Measurements from ENCODE around the gene SNCB.
A peak's percentile ranks its signal among the peaks of the same experiment; 100 is the strongest.

Gene SNCB

DNA sequence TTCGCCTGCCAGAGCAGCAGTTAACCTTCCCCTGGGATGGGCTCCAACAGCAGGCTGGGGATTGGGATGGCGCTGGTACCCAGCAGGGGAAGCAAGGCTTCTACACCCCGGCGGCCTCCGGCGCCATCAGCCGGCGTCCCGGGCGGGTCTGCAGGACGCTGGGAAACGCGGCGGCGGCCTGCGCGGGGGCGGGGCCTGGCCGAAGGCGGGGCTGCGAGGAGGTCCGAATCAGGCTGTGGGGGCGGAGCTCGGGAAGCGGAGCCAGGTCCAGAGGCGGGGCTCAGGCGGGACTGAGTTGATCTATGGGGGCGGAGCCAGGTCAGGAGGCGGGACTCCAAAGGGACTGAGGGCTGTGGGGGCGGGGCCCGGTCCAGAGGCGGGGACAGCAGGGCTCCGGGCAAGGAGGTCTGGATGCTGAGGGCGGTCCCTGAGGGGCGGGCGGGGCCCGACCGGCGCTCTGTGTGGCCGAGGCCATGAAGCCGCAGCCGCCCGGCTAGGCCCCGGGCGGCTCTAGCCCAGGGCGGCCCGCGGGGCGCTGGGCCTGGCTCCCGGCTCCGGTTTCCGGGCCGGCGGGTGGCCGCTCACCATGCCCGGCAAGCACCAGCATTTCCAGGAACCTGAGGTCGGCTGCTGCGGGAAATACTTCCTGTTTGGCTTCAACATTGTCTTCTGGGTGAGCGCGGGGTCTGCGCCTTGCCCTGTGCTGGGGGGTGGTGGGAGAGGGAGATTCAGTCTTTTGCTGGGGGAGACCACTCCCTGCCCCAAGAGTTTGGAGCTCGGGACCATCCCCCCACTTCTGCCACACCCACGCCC lies 16.9 kb upstream of the SNCB start, which contains the start of gene TSPAN17:
Gene TSPAN17 (plus strand): TSS at position 455 of the 813 bp plus-strand sequence. CDS start 132 bp downstream, at position 587.
- DNase-seq (ENCODE audit: low read depth, low spot score): peak; percentile 93
- peak within 1 kb of the TSS; percentile 67 for H3K4me3 ChIP-seq (ENCODE audit: low read length)

DNA sequence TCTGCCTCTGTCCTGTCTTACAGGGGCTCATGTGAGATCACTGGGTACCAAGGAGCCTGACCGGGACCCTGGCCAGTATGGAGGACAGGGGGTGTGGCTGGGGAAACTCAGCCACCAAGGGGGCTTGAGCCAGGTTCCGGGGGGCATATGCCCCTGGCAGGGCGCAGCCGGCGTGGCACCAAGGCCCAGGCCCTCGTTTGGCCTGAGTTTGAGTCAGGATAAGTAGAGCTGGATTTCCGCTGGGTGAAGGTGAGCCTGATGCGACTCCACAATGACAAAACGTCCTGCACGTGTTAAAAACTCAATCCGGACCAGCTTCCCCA lies 16.3 kb upstream of the SNCB start:
- DNase-seq (ENCODE audit: low read depth, low spot score): no peak
- peak overlapping the region; percentile 67 for H3K4me3 ChIP-seq (ENCODE audit: low read length)

DNA sequence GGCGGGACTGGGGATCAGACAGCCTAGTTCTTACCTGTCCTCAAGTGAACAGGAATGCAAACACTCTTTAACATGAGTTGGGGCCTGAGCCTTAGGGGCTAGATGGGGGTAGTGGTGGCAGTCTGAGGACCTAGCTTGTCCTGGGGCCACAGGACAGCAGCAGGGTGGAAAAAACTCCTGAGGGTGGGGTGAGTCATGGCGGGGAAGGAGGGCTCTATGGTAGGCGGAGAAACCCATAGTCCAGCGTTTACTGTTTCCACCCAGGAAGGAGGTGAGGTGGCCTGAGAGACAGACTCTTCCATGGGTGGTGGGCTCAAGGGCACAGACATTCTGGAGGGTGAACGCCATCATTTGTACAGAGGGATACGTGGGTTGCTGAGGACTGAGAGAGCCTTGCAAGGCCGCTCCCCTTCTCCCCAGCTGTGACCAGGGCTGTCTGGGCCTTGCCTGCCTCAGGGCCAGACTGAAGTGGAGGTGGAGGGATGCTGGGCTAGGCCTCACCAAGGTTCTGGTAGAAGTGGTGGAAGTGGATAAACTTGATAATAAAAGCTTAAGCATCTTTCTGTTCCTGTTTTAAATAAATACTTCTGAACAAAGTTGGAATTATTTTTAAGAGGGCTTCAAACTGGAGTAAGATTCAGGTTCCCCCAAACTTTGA lies 15.8 kb upstream of the SNCB start:
- peak overlapping the region; percentile 67 for H3K4me3 ChIP-seq (ENCODE audit: low read length)
- no peak for DNase-seq (ENCODE audit: low read depth, low spot score)

- H3K4me3 ChIP-seq (ENCODE audit: low read length): no peak overlapping the region
- DNase-seq (ENCODE audit: low read depth, low spot score): no peak
Observed at GRCh38 chr5:176644878-176645670, 14.7 kb upstream of the SNCB start.

DNA sequence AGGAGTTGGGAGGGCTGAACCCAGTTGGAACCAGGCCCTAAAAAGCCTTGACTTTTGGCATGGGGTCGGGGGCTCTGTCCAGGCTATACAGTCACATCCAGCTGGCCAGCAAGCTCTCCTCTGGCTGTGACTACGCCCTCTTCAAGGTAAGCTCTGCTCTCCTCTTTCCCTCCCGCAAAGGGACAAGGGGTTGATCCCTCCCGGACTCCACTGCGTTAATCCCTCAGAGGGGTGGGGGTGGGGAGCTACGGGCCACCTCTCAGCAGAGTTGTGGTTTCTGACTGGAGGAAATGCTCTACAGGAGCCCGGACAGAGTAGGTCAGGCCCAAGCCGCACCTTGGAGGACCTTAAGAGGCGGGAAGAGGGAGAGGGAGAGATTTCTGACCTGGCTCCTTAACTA lies 14.0 kb upstream of the SNCB start:
- H3K4me3 ChIP-seq (ENCODE audit: low read length): no peak overlapping the region
- no peak for DNase-seq (ENCODE audit: low read depth, low spot score)

- DNase-seq (ENCODE audit: low read depth, low spot score): no peak
- H3K4me3 ChIP-seq (ENCODE audit: low read length): no peak overlapping the region
Observed at GRCh38 chr5:176643491-176644219, 13.3 kb upstream of the SNCB start.

DNA sequence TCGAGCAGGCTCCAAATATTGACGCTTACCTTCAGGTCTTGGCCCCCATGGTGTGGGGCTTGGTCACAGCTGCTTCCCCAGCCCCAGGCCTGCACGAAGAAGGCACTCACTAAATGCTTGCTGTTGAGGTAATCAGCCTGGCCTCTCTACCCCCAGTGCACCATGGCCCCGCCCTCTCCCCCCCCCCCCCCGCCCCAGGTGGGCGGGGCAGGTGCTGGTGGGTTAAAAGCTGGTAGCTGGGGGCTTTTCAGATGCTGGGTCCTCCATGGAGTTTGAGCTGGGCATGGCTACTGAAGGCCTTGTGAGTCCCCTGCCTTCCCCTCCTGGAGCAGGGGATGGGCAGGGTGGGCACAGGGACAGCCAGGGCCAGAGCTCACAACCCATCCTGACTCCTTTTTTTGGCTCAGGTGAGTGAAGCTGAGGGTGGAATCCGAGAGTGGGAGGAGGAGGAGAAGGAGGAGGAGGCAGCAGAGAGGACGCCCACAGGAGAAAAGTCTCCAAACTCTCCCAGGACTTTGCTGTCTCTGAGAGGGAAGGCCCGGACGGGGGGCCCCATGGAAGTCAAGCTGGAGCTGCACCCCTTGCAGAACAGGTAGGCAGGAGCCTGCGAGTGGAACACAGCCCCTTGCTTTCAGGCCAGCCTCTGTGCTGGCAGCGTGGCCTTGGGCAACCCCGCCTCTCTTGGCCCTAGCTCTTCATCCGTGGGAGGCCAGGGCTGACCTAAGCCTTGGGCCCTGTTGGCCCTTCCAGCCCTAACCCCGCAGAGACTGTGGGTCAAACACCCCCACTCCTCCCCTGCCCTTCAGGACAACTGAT lies 12.5 kb upstream of the SNCB start:
- no peak for DNase-seq (ENCODE audit: low read depth, low spot score)
- no peak overlapping the region for H3K4me3 ChIP-seq (ENCODE audit: low read length)

- H3K4me3 ChIP-seq (ENCODE audit: low read length): no peak overlapping the region
- DNase-seq (ENCODE audit: low read depth, low spot score): no peak
Observed at GRCh38 chr5:176640616-176641015, 10.3 kb upstream of the SNCB start.

DNA sequence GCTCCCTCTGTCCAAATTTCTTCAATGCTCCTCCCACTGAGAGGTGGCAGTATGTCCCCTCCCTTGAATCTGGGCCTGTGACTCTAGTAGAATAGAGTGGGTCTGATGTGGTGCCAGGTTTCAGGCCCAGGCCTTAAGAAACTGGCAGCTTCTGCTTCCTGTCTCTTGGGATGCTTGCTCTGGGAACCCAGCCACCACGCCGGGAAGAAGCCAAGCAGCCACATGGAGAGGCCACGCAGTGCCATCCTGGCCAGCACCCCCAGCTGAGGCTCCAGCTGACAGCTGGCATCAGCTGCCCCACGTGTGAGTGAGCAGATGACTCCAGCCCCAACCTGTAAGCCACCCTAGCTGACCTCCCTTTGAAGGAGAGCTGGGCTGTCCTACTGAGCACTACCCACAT lies 9.6 kb upstream of the SNCB start:
- DNase-seq (ENCODE audit: low read depth, low spot score): no peak

DNA sequence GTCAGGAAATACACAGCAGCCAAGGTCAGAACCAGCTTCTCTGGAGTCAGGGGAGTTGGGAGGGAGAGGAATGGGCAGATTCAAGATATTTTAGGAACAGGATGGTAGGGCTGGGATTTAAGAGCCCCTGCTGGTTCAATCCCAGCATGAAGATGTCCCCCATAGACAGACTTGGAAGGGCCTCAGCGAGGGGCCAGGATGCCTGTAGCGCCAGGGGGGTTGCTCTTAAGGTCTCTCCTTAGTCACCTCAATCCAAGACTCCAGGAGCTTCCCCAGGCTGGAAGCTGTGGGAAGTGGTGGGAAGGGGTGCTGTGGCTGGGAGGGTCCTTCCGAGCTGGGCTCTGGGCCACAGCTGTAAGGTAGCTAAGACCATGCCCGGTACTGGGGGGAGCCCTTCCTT lies 8.9 kb upstream of the SNCB start:
- no peak overlapping the region for H3K4me3 ChIP-seq (ENCODE audit: low read length)

More for the DNA sequence above, 9.6 kb upstream of the SNCB start:
- no peak overlapping the region for H3K4me3 ChIP-seq (ENCODE audit: low read length)

DNA sequence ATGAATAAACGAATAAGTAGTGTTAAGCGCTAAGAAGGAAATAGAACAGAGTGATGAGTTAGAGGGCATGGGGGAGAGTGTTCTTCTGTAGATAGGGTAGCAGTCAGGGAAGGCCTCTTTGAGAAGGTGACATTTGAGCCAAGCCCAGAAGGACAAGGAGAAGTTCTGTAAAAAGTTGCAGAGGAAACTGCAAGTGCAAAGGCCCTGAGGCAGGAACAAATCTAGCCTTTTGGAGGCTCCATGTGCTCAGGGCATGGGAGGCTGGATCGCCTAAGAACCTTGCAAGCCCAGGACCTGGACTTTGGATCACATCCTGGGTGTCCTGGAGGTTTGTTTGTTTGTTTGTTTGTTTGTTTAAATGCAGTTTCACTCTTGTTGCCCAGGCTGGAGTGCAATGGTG lies 8.1 kb upstream of the SNCB start:
- no peak for DNase-seq (ENCODE audit: low read depth, low spot score)
- H3K4me3 ChIP-seq (ENCODE audit: low read length): no peak overlapping the region

More for the DNA sequence above, 8.9 kb upstream of the SNCB start:
- no peak for DNase-seq (ENCODE audit: low read depth, low spot score)

DNA sequence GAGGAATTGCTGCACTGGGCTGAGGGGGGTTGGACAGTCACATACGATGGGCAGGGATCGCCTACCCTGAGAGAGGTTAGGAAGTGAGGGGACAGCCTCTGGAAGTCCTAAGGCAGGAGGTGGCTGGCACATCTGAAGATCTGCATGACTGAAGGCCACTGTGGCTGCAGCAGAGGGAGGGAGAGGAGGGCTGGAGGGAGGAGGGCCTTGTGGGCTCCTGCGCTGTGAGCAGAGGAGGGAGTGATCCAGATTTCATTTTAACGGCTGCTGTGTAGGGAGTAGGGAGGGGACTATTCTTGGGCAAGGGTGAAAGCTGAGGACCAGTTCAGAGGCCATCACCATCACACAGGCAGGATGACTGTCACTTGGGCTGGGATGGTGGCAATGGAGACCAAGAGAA lies 7.2 kb upstream of the SNCB start:
- no peak for DNase-seq (ENCODE audit: low read depth, low spot score)
- no peak overlapping the region for H3K4me3 ChIP-seq (ENCODE audit: low read length)

DNA sequence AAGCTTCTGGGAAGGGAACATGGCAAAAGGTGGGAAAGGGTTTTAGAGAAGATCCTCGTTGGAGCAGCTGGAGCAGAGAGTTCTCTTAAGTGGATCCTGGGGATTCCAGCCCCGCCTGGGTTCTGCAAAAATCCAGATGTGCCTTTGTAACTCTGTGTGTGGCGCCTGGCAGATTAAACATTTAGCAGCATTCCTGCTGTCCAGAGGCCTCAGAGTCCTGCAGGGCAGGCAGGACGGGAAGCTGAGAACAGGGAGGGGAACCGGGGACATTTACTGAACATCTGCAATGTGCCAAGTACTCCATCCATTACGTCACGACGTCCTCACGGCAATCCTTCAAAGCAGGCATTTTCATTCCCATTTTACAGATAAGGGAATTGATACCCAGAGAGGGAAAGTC lies 6.1 kb upstream of the SNCB start:
- no peak for DNase-seq (ENCODE audit: low read depth, low spot score)

DNA sequence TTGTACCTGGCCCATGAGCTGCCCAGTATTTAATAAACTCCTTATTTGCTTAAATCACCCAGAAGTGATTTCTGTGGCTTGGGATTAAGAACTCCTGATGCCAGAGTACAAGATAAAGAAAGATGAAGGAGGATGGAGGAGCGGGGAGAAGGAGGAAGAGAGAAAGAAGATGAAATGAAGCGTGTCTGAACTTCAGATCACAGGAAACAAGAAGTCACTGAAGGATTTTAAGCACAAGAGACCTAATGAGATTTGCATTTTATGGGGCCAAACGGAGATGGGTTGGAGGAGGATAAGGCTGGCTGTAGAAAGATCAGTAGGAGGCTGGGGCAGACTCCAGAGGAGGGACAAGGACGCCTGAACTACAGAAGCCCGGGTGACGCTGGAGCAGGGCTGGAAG lies 3.3 kb upstream of the SNCB start:
- H3K4me3 ChIP-seq (ENCODE audit: low read length): no peak overlapping the region
- no peak for DNase-seq (ENCODE audit: low read depth, low spot score)

More for the DNA sequence above, 6.1 kb upstream of the SNCB start:
- no peak overlapping the region for H3K4me3 ChIP-seq (ENCODE audit: low read length)

GRCh38 chr5:176632745-176633144 lies 2.4 kb upstream of the SNCB start:
- no peak for DNase-seq (ENCODE audit: low read depth, low spot score)
- no peak overlapping the region for H3K4me3 ChIP-seq (ENCODE audit: low read length)

DNA sequence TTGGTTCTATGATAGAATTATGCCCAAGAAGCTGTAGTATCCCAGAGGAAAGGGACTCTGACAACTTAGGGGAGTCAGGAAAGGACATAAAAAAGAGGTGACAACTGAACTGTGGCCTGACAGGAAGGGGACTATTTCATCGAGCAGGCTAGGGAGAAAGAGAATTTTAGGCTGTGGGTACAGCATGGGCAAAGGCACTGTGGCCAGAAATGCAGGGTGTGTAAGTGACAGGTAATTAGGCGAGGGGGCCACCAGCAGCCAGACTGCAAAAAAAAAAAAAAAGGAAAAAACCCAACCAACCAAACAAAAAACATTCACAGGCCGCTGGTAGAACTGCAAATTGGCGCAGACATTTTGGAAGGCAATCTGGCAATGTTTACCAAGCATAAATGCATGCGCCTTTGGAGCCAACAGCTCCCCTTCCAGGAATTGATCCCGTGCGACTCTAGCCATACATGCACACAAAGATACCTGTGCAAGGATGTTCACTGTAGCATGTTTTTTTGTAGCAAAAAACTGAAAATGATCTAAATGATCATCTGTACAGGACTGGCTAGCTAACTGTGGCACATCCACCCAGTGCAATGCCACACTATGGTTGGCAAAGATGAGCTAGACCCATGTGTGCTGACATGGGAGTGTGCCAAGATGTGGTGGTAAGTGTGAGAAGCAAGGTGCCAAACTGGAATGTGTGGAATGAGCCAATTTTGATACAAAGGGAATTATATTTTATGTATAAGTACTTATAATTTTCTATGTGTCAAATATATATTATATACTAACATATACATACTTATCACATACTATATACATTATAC lies 1.3 kb upstream of the SNCB start:
- DNase-seq (ENCODE audit: low read depth, low spot score): no peak
- H3K4me3 ChIP-seq (ENCODE audit: low read length): no peak overlapping the region

GRCh38 chr5:176630681-176631222 lies 418 bp upstream of the SNCB start:
- DNase-seq (ENCODE audit: low read depth, low spot score): no peak
- peak overlapping the region; percentile 30 for H3K4me3 ChIP-seq (ENCODE audit: low read length)

Measured in Jurkat, Clone E6-1 (cell line).